OCI-LY7 (cell line): ENCODE results near the gene MYO9A. TPM values are rescaled to one million over a fixed set of nuclear protein-coding genes. Genes with fewer than 3 reads are reported as not detected.

Experiments
- BruUV-seq: library from RNA; stranded (reverse); fragments of 400-500 nt; replicated peaks from 2 replicates; lab custom pipeline; 2021; lab: Mats Ljungman, UMichigan
- CTCF ChIA-PET: fragments of 300-600 bp; sonication (Branson Sonifier 250); formaldehyde crosslinking; loops from one replicate; lab custom pipeline; 2022; ENCODE audit warnings: antibody characterized with exemption; ENCODE audit not compliant: unreplicated experiment; lab: Charles Lee
- POLR2A ChIA-PET: fragments of 300-600 bp; sonication (Branson Sonifier 250); formaldehyde crosslinking; loops from one replicate; lab custom pipeline; 2022; ENCODE audit warnings: antibody characterized with exemption; lab: Charles Lee
- DNase-seq: peaks from one replicate; pipeline ENCODE4 v3.0.0-alpha.2; 2015; ENCODE audit warnings: low spot score
- H2AFZ ChIP-seq: fragments of 200-600 bp; sonication (generic), shearing (Covaris generic); 2 replicates; pipeline ENCODE4 v1.6.1; 2014; ENCODE audit warnings: mild to moderate bottlenecking, antibody characterized with exemption, low read length, moderate library complexity
- H3K27ac ChIP-seq: fragments of 200-600 bp; sonication (generic); 2 replicates; pipeline ENCODE4 v1.5.1; 2014; ENCODE audit warnings: mixed run types, low read depth, mild to moderate bottlenecking, moderate library complexity, low read length, inconsistent platforms; ENCODE audit not compliant: poor library complexity, severe bottlenecking
- H3K36me3 ChIP-seq: fragments of 200-600 bp; sonication (generic); 2 replicates; pipeline ENCODE4 v1.6.1; 2014; ENCODE audit warnings: mild to moderate bottlenecking, antibody characterized with exemption, low read length, moderate library complexity, mixed read lengths; ENCODE audit not compliant: insufficient read depth
- H3K4me1 ChIP-seq: fragments of 200-600 bp; sonication (generic); 2 replicates; pipeline ENCODE4 v1.5.1; 2014; ENCODE audit warnings: mild to moderate bottlenecking, low read length; ENCODE audit not compliant: insufficient read depth, poor library complexity, severe bottlenecking
- H3K4me2 ChIP-seq: fragments of 200-600 bp; sonication (generic); 2 replicates; pipeline ENCODE4 v1.6.1; 2014; ENCODE audit warnings: mild to moderate bottlenecking, low read length
- H3K4me3 ChIP-seq: fragments of 200-600 bp; sonication (generic); 2 replicates; pipeline ENCODE4 v1.5.1; 2014; ENCODE audit warnings: mild to moderate bottlenecking, low read depth, low read length; ENCODE audit not compliant: poor library complexity, severe bottlenecking
- H3K79me2 ChIP-seq: fragments of 200-600 bp; sonication (generic); 2 replicates; pipeline ENCODE4 v1.6.1; 2016; ENCODE audit warnings: low read depth, mild to moderate bottlenecking, low read length, moderate library complexity, mixed read lengths; ENCODE audit not compliant: insufficient read depth
- H3K9me2 ChIP-seq: fragments of 200-600 bp; sonication (generic); 2 replicates; pipeline ENCODE4 v1.6.1; 2016; ENCODE audit warnings: mild to moderate bottlenecking, low read length, mixed read lengths; ENCODE audit not compliant: insufficient read depth
- H3K9me3 ChIP-seq: fragments of 200-600 bp; sonication (generic); 2 replicates; pipeline ENCODE4 v1.6.1; 2014; ENCODE audit warnings: mild to moderate bottlenecking, mixed run types, low read length, mixed read lengths
- H4K20me1 ChIP-seq: fragments of 200-600 bp; sonication (generic); 2 replicates; pipeline ENCODE4 v1.6.1; 2014; ENCODE audit warnings: mild to moderate bottlenecking, antibody characterized with exemption, low read length, moderate library complexity, mixed read lengths; ENCODE audit not compliant: insufficient read depth
- EZH2phosphoT487 ChIP-seq: fragments of 200-600 bp; sonication (generic); IDR thresholded peaks from 2 replicates; pipeline ENCODE4 v1.6.1; 2018; ENCODE audit warnings: low read depth, borderline replicate concordance, mild to moderate bottlenecking, mixed run types, antibody characterized with exemption, low read length, moderate library complexity, mixed read lengths
- intact Hi-C: fragments of 100-400 bp; cut with micrococcal nuclease; formaldehyde crosslinking; loops from one replicate; pipeline ENCODE4 v1.10.0; 2022; ENCODE audit not compliant: unreplicated experiment
- total RNA-seq, 2 experiments: library from RNA; depleted of rRNA in 1 of 2; stranded (reverse); fragments of >200 nt in 1 of 2; shearing (Covaris generic) in 1 of 2; gene quantifications; 2 replicates each; pipeline ENCODE4 v1.2.3, GENCODE V29; 2014 to 2022
- TF ChIP-seq, protein P1 (sequence below): fragments of 200-600 bp; sonication (generic); conservative IDR thresholded peaks from 2 replicates; pipeline ENCODE4 v1.5.1; 2014; ENCODE audit warnings: mild to moderate bottlenecking, antibody characterized with exemption, low read length, moderate library complexity, mixed read lengths

Gene MYO9A
- total RNA-seq, 2 experiments from 2014 or later, result 26.4 to 125 TPM

DNA sequence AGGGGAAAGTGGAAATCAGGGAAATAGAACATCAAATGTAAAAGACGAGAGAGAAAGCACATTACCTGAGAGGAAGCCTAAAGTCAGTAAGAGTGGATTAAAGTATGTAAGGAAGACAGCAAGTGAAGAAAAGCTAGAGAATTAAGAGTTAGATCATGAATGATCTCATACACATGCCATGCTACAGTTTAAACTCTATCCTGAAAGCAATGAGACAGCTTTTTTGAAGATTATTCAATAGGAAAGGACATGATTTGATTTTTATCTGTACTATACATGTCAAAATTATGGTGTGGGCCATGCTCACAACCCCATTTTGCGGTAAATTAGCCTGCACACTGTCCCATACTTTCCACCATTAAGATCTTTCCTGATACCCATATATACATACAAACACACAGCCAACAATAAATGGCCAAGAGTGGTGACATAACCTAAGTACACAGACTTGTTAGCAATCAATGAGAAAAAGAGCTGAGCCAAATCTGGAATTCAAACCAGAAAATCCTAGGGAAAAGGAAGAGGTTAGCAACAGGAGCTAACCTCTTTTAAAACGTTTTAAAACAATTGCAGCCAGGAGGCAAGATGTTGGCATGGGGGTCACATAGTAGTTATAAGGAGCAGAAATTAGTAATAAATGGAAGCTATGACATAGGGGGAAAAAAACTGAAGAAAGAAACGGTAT lies 4.5 kb downstream of the MYO9A start:
- Histone ChIP-seq H3K4me3 (no peak overlapping the region), H2AFZ (no peak overlapping the region), H3K9me3 (no peaks in the 10 kb centered on the region), H3K4me2 (no peak overlapping the region), H4K20me1 (peaks cover 16% of the 10 kb centered on the region; the same call in 1 of the 2 replicates), H3K36me3 (no peaks in the 10 kb centered on the region), H3K27ac (no peak overlapping the region), H3K9me2 (no peaks in the 10 kb centered on the region), H3K79me2 (peaks cover 66% of the 10 kb centered on the region), H3K4me1 (peaks cover 22% of the 10 kb centered on the region)
- intact Hi-C loops, result no loop called here
- DNase-seq, result no peak
- TF ChIP-seq EZH2phosphoT487, result no peak
- TF ChIP-seq, protein P1, sequence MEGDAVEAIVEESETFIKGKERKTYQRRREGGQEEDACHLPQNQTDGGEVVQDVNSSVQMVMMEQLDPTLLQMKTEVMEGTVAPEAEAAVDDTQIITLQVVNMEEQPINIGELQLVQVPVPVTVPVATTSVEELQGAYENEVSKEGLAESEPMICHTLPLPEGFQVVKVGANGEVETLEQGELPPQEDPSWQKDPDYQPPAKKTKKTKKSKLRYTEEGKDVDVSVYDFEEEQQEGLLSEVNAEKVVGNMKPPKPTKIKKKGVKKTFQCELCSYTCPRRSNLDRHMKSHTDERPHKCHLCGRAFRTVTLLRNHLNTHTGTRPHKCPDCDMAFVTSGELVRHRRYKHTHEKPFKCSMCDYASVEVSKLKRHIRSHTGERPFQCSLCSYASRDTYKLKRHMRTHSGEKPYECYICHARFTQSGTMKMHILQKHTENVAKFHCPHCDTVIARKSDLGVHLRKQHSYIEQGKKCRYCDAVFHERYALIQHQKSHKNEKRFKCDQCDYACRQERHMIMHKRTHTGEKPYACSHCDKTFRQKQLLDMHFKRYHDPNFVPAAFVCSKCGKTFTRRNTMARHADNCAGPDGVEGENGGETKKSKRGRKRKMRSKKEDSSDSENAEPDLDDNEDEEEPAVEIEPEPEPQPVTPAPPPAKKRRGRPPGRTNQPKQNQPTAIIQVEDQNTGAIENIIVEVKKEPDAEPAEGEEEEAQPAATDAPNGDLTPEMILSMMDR, result no peak
- ChIA-PET POLR2A (interaction anchor here (0.5 to 1.8 kb wide), 7 partner anchors 9 to 202 kb away, joined by 3 to 13 read pairs (median 4); no protein-coding TSS in a partner anchor), CTCF (no interaction called here)
- BruUV-seq, result no TSS peak

DNA sequence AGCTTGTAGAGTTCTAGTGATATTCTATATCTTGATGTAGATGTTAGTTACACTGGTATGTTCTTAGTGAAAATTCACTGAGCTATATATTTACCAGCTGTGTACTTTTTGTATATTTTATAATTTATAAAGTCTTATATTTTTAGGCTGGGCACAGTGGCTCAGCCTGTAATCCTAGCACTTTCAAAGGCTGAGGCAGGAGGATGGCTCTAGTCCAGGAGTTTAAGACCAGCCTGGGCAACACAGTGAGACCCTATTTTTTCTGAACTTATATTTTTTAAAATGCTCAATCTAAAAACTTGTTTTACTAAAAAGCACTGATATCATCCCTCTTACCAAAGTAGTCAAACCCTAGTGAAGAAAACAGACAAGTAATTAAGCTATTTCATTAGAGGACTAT lies 5.1 kb downstream of the MYO9A start:
- POLR2A ChIA-PET, result interaction anchor here (0.5 to 1.8 kb wide), 6 partner anchors 8 to 131 kb away, joined by 3 to 13 read pairs (median 4); no protein-coding TSS in a partner anchor
- peaks cover 16% of the 10 kb centered on the region; the same call in 1 of the 2 replicates for H4K20me1 ChIP-seq
- H3K4me1 ChIP-seq, result peaks cover 29% of the 10 kb centered on the region
- H3K36me3 ChIP-seq, result no peaks in the 10 kb centered on the region
- no peak overlapping the region for H3K4me2 ChIP-seq
- H2AFZ ChIP-seq, result no peak overlapping the region
- BruUV-seq, result no TSS peak
- TF ChIP-seq, protein P1, result no peak
- TF ChIP-seq EZH2phosphoT487, result no peak
- no peak overlapping the region for H3K27ac ChIP-seq
- intact Hi-C loops, result no loop called here
- H3K9me2 ChIP-seq, result no peaks in the 10 kb centered on the region
- no peak overlapping the region for H3K4me3 ChIP-seq
- H3K9me3 ChIP-seq, result no peaks in the 10 kb centered on the region
- no peak for DNase-seq
- CTCF ChIA-PET, result no interaction called here
- peaks cover 73% of the 10 kb centered on the region for H3K79me2 ChIP-seq

DNA sequence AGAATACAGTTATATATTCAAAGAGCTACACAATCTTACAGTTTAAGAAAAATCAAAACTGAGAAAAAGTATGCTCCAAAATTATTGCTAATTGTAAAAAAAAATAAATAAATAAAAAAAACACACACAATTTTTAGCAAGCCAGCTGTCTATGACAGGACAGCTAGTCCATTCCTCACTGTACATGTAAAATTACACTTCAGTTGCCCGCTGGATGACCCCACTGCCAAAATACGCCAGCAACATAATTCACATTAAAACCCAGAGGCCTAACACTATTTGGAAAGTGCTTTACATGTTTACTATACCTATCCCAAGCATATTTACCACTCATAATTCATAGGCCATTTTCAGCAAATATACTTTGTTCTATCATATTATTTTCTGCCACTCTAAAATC lies 5.8 kb downstream of the MYO9A start:
- Histone ChIP-seq H3K79me2 (peaks cover 78% of the 10 kb centered on the region), H3K4me2 (no peak overlapping the region), H4K20me1 (peaks cover 16% of the 10 kb centered on the region; the same call in 1 of the 2 replicates), H3K9me3 (no peaks in the 10 kb centered on the region), H3K4me3 (no peak overlapping the region), H3K27ac (no peak overlapping the region), H3K36me3 (no peaks in the 10 kb centered on the region), H3K9me2 (no peaks in the 10 kb centered on the region), H3K4me1 (peaks cover 35% of the 10 kb centered on the region), H2AFZ (no peak overlapping the region)
- ChIA-PET POLR2A (interaction anchor here (0.7 to 1.2 kb wide), 3 partner anchors 8 to 27 kb away, joined by 3 to 4 read pairs (median 4); no protein-coding TSS in a partner anchor), CTCF (no interaction called here)
- TF ChIP-seq, protein P1, result no peak
- TF ChIP-seq EZH2phosphoT487, result no peak
- BruUV-seq, result no TSS peak
- intact Hi-C loops, result no loop called here
- no peak for DNase-seq
